Activated T-cell treated with anti-CD3 and anti-CD28 coated beads for 48 hours (primary cell): ENCODE data around the gene CBX2.

Experiments used
- DNase-seq: peaks from one replicate; pipeline ENCODE4 v3.0.0-alpha.2; 2020; ENCODE audit warnings: low read depth

The CBX2 gene

DNA sequence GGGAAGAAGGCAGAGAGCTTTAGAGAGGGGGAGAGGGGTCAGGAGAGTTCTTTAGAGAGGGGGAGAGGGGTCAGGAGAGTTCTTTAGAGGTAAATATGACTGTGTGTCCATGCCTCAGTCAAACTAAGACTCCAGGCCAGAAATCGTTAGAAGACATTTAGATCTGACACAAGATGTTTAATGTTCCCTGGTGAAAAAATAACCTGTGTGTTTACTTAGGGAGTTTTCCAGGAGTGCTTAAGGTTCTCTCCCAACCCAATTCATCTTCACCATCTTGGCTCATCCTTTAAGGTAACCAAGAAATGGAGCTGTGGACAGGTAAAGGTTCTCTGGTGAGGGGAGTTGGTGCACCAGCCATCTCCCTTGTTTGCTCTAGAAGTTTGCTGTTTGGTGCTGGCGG lies 51.5 kb downstream of the CBX2 start:
- no peak for DNase-seq

DNA sequence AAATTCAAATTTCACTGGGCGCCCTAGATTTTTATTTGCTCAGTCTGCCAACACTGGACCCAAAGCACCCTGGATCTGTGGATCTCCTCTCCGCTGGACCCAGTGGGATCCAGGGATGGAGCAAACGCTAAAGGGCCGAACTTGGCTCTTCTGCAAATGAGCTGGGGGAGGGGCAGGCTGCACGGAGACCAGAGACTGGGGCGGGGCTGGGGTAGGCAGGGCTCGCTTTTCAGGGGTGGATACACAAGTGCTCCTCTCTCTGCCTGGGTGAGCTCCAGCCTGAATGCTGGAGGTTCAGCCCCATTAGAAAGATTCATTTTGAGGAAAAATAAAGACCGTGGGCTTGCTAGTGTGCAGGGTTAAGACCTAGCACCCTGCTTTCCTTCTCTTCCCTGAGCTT lies 52.4 kb downstream of the CBX2 start:
- DNase-seq, result no peak

DNA sequence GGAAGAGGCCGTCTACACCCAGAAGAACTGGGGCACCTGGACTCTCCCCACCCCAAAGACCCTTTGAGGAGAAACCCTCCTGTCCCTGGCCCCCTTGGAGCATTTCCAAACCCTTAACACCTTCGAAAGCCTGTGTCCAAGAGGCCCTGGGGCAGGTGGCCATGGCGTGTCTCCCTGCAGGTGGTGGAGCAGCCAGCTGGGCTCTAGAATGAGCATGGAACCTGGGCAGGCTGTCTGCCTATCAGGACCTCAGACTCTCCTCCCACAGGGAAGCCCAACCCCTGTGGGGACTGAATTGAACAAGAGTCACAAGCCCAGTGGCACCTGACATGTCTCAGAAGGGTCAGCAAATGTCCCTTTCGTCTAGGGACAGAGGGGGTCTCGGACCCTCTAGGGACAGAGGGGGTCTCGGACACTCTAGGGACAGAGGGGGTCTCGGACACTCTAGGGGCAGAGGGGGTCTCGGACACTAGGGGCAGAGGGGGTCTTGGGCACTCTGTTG lies 52.9 kb downstream of the CBX2 start:
- no peak for DNase-seq

DNA sequence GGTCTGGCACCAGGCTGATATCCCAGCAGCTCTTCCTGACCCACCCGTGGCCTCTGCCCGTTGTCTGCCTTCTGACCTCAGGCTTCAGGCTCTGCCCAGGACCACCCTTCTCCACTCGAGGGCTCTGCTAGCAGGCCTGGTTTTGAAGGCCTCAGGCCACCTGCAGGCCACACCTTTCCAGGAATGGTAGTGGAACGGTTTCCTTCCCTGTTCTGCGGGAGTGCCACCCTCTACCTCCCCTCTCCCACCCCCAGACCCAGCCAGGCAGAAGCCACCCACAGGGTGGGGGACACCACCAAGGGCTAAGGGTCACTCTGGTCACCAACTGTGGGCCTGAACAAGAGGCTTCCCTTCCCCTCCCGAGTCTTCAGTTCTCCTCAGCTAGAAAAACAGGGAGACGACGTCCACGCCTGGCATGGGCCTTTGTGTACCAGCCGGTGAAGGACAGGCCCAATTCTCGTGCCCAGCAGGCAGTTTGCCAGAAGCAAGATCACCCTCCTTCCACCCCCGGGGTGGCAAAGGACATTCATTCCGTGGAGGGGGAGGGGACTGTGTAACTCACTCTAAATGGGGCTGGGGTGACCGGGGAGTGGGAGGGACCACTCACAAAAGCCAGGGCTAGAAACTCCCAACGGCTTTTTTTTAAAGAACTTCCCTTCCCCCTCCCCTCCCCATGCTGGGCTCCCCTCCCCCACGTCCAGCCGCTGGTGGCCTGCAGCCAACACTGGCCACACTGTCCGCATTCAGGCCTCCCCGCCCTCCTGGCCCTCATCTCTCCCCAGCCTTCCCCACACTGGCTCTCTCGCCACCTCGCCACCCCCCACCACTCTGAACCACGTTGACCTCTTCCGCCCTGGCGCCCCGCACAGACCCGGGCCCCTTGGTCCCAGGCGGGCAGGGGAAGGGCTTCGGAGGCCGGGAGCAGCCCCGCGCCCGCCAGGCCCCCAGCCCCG lies 53.6 kb downstream of the CBX2 start:
- DNase-seq, result no peak

DNA sequence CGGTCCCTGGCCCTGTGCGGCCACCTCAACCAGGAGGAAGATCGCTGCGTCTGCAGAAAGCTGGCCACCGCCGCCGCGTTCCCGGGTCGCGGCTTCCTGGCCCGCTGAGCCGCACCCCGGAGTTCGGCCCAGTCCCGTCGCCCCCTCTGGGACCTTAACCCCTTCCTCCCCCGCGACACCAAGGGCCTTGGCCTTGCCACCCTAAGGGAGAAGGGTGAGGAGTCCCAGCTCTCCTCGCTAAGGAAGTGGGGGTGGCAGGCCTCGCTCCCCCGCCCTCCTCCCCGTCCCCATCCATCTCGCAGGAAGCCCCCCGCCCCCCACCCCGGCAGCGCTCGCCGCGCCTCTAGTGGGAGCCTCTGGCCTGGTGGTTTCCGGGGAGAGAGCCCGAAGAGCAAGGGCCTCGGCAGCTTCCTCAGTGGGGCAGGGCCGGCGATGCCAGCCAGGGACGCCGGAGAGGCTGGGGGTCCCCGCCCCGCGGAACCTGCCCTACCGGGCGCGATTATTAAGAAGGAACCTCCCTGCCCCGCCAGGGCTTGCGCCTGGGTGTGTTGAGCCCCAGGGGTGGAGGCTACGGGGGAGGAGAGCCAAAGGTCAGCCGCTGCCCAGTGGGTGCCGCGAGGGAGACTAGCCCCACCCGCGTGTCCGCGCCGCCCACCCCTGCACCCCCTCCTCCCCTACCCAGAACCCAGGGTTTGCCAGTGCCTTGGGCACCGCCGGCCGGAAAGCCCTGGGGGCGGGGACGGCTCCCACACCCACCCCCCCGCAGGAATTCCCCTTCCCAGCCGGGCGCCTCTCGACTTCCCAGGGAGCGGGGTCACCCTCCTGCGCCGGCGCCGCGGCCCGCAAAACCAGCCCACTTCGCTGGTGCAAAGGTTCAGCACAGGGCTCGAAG lies 54.5 kb downstream of the CBX2 start:
- DNase-seq, result no peak

DNA sequence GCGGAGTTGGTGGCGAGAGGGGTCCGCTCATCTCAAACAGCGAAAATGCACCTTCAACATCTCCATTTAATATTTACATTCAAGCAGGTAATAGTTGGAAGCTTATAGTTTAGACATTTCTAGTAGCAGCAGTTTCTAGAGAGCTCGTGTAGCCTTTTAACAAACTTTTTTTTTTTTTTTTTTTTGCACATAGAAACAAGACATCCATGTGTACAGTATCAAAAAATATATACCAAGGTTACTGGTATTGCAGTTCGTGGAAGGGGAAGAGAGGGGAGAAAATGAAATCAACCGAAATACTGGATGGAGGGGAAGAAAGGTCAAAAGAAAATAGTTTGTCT lies 55.1 kb downstream of the CBX2 start:
- no peak for DNase-seq

DNA sequence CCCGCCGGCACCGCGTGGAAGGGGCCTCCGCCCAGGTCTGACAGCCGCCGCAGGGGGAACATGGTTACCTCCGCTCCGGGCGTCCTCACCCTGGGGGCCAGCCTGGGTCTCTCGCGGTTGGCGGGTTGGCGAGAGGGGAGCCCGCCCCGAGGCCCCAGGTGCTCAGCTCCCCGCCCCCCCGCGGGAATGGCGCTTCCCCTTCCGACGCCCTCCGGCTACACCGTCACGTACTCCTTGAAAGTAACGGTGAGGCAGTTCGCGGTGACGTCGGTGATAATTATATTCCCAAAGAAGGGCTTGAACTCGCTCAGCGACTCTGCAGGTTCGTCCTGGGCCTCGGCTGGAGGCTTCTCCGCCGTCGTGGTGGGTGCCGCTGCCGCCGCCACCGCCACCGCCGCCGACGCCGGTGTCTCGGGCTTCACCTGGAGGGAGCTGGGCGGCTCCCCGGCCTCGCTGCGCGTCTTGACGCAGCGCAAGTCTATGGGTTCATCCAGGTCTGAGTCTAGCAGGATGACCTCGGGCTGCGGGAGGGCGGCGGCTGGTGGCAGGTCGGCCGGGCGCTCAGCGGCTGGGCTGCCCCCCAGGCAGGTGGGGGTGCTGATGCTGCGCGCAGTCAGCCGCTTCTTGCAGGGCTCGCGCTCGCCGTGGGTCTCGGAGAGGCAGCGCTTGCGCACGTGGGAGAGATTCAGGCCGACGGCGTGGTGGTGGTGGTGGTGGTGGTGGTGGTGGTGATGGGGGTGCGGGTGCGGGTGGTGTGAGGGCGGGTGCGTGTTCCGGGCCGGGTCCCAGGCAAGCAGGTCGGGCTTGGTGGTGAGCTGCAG lies 56.0 kb downstream of the CBX2 start:
- no peak for DNase-seq

DNA sequence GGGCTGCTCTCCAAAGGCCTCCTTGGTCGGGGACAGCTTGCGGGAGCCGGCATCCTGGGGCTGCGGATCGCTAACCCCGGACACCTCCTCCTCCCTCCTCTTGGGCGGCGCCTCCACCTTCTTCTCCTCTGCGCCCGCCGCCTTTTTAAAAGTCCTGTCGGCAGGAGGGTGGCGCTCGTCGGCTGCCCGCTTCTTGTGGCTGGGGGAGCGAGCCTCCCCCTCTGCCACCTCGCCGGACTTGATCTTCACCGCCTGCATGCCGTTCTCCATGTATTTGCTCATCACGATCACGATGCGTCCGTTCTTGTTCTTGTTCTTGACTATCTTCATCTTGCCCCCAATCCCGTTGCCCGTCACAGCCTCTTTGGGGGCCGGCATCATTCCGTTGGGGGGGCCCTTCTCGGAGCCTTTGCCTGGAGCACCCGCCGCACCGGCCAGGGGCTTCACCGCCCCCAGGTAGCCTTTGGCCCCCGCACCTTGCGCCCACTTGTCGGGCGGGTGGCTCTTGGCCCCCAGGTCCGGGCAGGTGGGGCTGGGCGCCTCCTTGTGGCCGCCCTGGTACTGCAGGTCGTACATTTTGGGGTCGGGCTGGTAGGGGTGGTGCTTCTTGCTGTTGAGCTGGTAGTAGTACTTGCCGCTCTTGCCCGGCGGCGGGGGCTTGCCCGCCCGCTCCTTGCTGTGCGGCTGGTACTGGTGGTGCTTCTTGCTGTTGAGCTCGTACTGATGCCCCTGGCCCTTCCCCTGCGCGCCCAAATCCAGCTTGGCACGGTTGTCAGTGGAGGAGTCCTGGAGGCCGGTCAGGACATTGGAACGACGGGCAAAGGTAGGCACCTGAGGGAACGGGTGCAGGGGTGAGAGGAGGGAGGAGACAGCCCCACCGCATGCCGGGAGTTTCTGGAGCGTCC lies 56.9 kb downstream of the CBX2 start:
- DNase-seq, result no peak

DNA sequence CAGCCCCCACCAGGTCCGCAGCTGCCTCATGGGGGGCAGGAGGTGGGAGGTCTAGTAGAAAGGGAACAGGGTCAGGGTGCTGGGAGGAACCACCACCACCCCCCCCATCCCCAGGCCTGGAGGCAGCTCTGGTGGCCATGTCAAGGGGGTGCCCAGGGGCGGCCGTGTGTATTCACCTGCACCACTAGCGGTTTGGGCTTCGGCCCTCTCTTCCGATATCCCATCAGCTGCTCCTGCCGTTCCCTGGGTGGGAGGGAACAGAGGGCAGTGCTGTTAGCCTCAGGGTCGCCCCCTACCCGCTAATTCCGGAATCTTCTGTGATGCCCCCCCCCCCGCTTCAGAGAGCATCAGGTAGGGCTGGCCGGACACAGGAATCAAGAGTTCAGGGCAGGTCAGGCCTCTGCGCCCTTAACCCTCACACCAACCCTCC lies 57.5 kb downstream of the CBX2 start:
- DNase-seq, result no peak

DNA sequence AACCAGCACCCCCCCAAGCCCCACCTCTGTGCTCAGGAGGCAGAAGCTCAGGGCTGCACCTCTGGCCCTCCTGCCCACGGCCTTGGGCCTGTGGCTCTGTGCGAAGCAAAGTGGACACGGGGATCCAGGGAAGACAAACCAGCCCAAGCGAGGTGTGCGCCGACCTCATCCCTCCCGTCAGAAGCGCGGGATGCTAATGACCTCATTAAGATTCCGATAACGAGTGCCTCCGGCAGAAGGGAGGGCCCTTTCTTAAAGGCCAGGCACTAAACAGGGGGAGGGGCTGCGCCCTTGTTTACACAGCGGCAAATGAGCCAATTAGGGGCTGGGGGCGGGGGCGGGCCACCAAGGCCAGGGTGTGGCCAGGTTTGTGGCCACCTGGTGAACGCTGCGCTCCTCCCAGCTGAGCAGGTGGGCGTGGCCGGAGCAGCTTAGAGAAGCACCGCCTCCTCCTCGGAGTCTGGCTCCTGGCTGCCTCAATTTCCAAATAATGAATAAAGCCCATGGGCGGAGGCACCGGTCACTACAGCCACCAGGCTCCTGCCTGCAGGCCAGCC lies 58.1 kb downstream of the CBX2 start:
- DNase-seq, result no peak

DNA sequence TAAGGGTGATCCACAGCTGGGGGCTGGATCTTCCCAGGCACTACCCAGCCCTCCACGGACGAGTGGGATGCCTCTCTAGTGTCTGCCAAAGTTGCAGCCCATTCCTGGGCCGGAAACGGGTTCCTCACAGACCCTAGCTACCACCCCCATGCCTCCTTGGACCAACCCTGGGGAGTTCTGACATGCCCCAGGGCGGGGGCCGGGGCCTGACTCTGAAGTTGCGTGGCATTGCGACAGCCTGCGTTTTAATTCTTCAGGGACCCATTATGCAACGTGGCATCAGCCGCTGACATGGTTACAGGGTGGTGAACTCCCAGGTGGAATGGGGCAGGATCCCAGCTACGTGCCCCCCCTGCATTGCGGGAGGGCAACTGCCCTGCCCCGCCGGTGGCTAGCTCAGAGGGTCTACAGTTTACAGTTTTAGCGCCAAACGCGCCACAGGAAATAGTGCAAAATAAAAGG lies 58.6 kb downstream of the CBX2 start:
- DNase-seq, result no peak

DNA sequence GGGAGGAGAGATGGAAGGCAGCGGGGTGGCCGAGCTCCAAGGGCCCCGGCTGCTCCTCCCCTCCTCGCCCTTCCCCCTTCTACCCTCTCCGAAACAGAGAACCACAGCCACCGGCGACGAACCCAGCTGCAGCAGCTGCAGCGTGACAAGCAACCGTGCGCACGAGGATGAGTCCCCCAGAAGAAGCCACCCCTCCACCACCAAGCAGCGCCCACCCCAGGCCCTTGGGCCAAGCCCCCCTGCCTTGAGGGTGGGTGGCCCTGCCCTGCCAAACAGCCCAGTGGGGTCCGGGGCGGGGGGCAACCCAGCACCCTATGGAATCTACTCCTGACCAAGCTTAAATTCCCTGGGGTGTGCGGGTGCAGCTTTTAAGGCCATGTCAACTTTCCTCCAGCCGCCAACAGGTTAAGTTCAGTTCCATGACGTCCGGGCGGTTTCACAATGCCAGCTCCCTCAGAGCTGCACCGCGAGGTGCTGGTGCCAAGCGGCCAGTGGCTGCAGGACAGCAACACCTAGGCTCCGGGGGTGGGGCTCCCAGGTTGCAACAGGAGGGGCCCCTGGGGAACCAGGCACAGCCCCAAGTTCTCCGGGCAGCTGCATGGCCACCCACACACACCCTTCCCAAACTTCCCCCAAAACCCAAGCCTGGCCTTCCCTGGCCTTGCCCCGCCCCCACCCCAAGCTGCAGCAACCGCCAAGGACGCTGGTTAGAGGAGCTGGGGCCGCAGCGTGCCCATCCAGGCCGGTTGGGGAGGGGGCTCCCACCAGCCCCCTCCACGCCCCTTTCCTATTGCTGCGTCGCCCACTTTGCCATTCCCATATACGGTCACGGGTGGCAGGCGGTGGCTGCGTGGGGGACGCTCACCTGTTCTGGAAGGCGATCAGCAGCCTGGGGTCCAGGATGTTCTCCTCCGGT lies 59.3 kb downstream of the CBX2 start:
- DNase-seq, result peak; percentile 53
